Central memory CD4-positive, alpha-beta T cell (primary cell): ENCODE measurements around the gene NAA50.

ENCODE experiments used
- DNase-seq: peaks from one replicate; pipeline ENCODE4 v3.0.0; 2022

Gene NAA50

DNA sequence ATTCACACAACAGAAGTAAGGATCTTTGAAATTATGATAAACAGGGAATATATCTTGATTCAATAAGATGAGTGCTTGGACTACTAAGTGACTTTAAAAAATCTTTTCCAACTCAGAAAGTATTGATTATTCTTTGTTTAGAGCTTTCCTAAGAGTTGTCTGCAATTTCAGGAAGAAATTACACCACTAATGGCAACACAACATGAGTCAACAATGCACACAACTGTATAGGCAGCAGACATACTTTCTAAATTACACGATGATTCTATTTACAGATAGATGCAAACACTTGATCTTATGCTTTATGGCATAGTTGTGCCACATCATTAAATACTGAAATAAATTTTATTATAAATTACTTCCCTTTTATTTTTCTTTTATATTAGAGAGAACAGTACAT, 4.4 kb downstream of the NAA50 start:
- no peak for DNase-seq

DNA sequence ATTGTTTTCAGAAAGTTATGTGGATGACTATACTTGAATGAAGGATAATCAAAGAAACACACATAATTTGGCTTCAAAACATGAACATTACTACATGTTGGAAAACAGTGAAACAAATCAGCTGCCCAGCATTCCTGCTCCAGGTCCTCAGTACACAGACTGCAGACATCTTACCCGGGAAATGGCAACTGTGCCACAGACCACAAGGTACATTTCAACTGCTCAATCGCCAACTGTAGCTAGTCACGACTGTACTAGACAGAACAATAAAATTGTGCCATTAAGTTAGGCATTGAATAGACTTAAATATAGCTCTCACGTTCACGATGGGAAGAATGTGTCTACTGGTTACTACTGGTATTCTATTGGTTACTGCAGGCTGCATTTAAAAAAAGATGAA, 5.0 kb downstream of the NAA50 start:
- no peak for DNase-seq

DNA sequence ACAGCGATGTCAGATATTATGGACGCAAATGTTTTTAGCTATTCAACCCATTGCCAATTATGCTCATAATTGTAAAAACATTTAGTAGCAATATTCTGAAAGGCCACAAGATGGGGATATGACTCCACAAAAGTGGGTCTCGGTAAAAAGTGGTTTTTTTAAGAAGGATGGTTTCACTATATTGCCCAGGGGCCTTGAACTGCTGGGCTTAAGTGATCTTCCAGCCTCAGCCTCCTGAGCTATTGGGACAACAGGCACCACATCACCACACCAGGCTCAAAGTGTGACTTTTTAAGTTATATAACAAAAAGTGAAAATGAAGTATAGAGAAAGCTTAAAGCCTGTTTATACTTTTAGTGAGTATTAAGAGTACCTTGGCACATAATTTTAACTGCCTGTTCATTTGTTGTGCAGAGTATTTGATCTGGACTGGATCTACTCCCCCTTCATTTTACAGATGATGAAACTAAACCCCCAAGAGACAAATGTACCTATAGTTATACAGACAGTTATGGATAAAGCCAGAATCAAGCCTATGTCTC, 9.4 kb downstream of the NAA50 start:
- peak; percentile 66 for DNase-seq

DNA sequence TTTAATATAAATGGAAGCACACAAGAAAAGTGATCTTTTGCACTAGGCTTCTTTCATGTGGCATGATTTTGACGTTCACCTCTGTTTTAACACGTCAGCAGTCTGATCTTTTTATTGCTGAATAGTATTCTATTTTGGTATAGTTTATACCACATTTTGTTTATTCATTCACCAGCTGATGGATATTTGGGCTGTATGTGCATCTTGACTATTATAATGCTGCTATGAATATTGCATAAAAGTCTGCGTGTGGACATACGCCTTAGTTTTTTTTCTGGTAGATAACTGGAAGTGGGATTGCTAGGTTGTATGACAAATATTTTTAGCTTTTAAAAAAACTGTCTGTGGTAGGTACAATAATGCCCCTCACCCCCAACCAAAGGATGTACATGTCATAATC, 14.4 kb downstream of the NAA50 start:
- DNase-seq, result no peak

DNA sequence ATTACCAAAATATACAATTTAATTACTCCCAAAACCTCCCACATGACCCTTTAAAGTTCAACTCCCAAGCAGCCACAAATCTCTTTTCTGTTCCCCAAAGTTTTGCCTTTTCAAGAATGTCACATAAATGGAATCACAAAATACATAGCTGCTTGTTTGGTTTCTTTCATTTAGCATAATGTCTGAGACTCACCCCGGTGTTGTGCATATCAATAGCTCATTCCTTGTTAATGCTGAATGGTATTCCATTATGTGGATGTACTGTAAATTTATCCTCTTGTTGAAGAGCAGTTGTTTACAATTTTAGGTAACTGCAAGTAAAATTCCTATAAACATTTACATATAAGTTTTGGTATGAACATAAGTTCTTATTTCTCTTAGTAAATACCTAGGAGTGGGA, 15.5 kb downstream of the NAA50 start:
- no peak for DNase-seq

GRCh38 chr3:113728661-113729060, 17.4 kb downstream of the NAA50 start:
- DNase-seq, result no peak

DNA sequence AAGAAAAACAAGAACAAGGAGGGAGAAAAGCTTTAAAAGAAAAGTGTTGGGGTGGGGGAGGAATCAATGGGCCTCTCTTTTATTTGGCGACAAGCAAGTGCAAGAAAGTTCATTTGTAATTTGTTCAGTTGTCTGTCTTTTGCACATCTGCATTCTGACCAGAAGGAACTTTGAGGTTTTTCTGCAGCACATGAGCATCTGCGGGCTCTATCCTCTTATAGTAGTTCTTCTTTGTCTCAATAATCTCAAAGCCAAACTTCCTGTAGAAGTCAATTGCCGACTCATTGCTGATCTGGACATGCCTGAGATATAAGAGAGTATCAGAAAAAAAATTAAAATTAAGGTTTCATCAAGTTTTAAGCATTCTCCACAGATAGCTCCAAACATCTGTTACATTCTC, 24.4 kb downstream of the NAA50 start:
- DNase-seq, result no peak

DNA sequence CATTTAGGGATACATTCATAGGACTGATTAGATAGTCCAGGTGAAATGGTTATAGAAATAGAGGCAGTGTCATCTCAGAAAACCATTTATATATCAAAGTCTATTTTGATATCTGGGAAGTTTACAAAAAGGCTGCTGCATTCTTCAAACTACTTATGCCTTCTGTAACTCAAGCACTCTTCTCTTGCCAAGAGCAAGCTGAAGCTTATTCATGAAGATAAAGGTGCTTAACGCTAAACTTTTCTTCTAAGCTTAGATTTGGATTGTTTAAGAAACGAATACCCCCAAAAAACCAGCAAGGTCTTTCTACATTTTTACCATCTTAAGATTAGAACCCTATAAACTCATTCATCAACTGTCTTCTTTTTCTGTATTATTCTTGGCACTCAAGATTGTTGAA, 26.3 kb downstream of the NAA50 start:
- DNase-seq, result no peak

DNA sequence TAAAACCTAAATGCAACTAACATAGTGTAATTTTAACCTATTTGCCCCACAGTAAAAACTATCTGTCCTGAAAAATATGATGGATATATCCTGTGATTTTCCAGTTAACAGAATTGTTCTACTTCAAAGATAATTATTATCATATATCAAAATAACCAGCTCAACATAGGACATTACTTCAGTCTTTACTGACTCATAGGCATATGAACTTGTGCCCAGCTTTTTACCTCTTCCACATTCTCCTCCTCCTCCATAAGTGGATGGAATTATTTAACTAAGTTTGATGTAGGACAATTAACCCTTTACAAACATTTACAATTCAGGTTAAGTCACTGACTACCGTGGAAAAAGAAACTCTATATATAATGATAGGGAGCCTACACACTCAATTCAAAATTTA, 26.8 kb downstream of the NAA50 start:
- DNase-seq, result no peak

DNA sequence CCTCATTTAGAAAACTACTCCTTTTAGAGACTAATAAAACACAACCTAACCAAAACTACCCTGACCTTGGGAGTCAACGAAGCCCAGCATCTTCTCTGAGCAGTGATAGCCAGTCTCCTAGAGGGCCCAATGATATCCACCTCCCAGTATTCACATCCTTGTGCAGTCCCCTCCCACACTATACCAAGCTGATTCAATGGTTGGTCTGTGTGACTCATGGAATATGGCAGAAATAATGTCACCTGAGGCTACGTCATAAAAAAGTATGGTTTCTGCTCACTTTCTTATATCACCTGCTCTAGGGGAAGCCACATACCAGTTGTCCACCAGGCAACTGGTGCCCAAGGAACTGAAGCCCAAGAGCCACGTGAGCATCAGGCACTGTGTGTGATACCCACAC, 28.2 kb downstream of the NAA50 start:
- DNase-seq, result no peak

- DNase-seq, result no peak
Observed at GRCh38 chr3:113717308-113717707, 28.7 kb downstream of the NAA50 start.

- no peak for DNase-seq
Observed at GRCh38 chr3:113714702-113715101, 31.3 kb downstream of the NAA50 start.

- no peak for DNase-seq
Observed at GRCh38 chr3:113712129-113712528, 33.9 kb downstream of the NAA50 start.

GRCh38 chr3:113707835-113708234, 38.2 kb downstream of the NAA50 start:
- no peak for DNase-seq

- DNase-seq, result no peak
Observed at GRCh38 chr3:113698956-113699355, 47.1 kb downstream of the NAA50 start.

DNA sequence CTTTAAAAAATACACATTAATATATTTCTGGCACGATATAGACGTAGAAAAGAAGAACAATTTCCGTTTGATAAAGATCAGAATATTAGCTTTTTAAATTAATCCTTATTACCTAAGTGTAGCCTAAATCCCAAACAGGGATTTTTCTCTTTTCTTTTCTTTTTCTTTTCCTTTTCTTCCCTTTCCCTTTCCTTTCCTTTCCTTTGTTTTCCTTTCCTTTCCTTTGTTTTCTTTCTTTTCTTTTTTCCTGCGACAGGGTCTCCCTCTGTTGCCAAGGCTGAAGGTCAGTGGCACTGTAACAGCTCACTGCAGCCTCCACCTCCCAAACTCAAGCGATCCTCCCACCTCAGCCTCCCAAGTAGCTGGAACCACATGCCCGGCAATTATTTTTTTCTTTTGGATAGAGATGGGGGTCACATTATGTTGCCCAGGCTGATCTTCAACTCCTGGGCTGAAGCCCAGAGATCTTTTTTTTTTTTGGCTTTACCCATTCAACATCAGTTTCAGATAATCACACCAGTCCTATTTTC, 47.8 kb downstream of the NAA50 start:
- DNase-seq, result no peak

GRCh38 chr3:113697500-113698090, 48.5 kb downstream of the NAA50 start:
- peak; percentile 9 for DNase-seq

- peak; percentile 100 for DNase-seq
Observed at GRCh38 chr3:113696658-113697499, 49.2 kb downstream of the NAA50 start.

GRCh38 chr3:113695786-113696645, 50.0 kb downstream of the NAA50 start, which contains the start of gene USF3:
Gene USF3 (minus strand): TSS chr3:113696642. CDS start chr3:113674878, 21,764 bp downstream.
- peak; percentile 81 for DNase-seq

DNA sequence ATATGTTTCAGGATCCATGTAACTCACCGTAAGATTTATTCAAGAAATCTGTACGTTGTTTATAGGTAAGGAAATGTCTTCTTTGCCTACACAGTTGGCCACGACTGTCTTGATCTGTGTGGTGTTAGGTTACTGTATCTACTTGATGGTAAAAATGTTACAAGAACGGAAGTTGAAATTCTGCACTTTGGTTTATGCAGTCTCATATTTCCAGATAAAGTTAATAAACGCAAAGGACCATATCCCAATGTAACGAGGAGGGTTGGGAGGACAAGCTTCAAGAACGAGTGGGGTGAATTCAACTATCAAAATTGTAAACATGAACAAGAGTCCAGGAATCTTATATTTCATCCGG, 50.6 kb downstream of the NAA50 start:
- no peak for DNase-seq

DNA sequence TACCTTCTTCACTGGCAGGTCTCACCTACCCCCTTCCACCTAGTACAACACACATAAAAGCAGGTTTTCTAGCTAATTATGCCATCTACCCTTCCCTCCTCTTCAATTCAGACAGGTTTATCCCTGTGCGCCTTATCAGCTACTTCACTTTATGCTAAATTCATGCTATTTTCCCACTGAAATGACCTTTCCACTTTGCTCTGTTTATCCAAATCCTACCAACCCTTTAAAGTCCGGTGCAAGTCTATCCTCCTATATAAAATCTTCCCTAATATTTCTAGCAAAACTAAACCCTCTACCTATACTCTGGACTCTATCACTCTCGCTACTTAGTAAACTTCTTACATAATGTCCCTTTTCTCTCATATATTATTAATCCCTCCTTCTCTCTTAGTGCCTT, 55.6 kb downstream of the NAA50 start:
- no peak for DNase-seq

GRCh38 chr3:113685956-113686721, 59.9 kb downstream of the NAA50 start:
- DNase-seq, result no peak
